Neural cell (in vitro differentiated cells): Measurements from ENCODE around the gene RALA.

Source experiments
- CTCF ChIP-seq: fragments of 450-650 bp; IDR thresholded peaks from 2 replicates; pipeline ENCODE4 v1.5.1; 2014; ENCODE audit warnings: antibody characterized with exemption, mild to moderate bottlenecking, moderate library complexity; ENCODE audit not compliant: poor library complexity, severe bottlenecking
- EP300 ChIP-seq: fragments of 450-650 bp; conservative IDR thresholded peaks from 2 replicates; pipeline ENCODE4 v1.6.1; 2014; ENCODE audit warnings: antibody characterized with exemption, mild to moderate bottlenecking, moderate library complexity; ENCODE audit not compliant: poor library complexity, severe bottlenecking
- EZH2 ChIP-seq: fragments of 200-600, 300-800 bp; shearing (Covaris generic), sonication (generic); IDR thresholded peaks from 2 replicates; pipeline ENCODE4 v1.6.1; 2014; ENCODE audit warnings: antibody characterized with exemption, low read length, borderline replicate concordance, mild to moderate bottlenecking; ENCODE audit not compliant: insufficient read depth, poor library complexity, severe bottlenecking
- MXI1 ChIP-seq: fragments of 450-650 bp; conservative IDR thresholded peaks from 2 replicates; pipeline ENCODE4 v1.6.1; 2014; ENCODE audit warnings: antibody characterized with exemption, mild to moderate bottlenecking; ENCODE audit not compliant: poor library complexity, severe bottlenecking
- POLR2AphosphoS5 ChIP-seq: IDR thresholded peaks from 2 replicates; pipeline ENCODE4 v1.6.1; 2012
- RAD21 ChIP-seq: fragments of 450-650 bp; conservative IDR thresholded peaks from 2 replicates; pipeline ENCODE4 v1.6.1; 2014; ENCODE audit warnings: antibody characterized with exemption, mild to moderate bottlenecking, moderate library complexity
- REST ChIP-seq: IDR thresholded peaks from 2 replicates; pipeline ENCODE4 v1.6.1; 2012; ENCODE audit warnings: borderline replicate concordance
- TAF1 ChIP-seq: IDR thresholded peaks from 2 replicates; pipeline ENCODE4 v1.6.1; 2012; ENCODE audit warnings: low read depth

GRCh38 chr7:39683216-39683845, 60.0 kb downstream of the RALA start:
- TF ChIP-seq CTCF (no peak), RAD21 (no peak), EZH2 (no peak), TAF1 (no peak), REST (no peak), MXI1 (no peak), POLR2AphosphoS5 (no peak), EP300 (no peak)
